ENCODE measurements around the gene CNOT10.
"Not testable (repeated sequence)": the region's sequence is repeated elsewhere in the genome, so short reads cannot be mapped to it uniquely, and the experiment has no call there.

The CNOT10 gene

GRCh38 chr3:32698506-32698905, 13.5 kb downstream of the CNOT10 start:
- DNase-seq: no peak

- no peak for DNase-seq
These were observed 14.4 kb downstream of the CNOT10 start for GRCh38 chr3:32699429-32699828.

DNA sequence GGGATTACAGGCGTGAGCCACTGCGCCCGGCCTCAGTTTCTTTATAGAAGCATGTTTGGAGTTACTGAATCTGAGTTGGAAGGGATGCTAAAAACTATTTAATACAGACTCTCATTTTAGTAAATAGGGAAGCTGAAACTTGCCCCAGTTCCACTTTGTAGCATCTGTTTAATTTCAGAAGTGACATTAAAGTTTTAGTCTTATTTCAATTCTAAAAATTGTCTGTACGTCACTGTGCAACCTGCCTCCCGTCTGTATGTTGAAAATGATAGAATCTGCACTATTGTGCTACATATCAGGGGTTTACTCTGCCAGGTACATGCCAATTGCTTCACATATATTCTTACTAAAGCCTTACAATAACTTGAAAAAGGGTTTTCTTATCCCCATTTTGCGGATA, 15.3 kb downstream of the CNOT10 start:
- DNase-seq: no peak

DNA sequence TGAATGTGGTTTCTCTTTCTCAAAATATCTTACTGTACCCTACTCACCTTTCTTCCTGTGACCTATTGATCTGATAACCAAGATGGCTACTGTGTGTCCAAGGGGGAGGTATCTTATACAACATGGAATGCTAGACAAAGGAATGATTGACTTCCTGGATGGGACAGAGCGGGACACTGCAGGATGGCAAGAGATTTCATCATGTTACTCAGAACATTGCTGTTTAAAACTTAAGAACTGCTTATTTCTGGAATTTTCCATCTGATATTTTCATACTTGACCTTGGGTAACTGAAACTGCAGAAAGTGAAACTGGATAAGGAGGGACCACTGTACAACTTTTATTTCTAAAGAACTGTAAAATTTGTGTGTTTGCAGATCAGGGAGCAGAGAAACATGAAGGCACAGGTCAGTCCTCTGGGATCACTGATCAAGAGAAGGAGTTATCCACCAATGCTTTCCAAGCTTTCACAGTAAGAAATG, 18.5 kb downstream of the CNOT10 start:
- DNase-seq: no peak

DNA sequence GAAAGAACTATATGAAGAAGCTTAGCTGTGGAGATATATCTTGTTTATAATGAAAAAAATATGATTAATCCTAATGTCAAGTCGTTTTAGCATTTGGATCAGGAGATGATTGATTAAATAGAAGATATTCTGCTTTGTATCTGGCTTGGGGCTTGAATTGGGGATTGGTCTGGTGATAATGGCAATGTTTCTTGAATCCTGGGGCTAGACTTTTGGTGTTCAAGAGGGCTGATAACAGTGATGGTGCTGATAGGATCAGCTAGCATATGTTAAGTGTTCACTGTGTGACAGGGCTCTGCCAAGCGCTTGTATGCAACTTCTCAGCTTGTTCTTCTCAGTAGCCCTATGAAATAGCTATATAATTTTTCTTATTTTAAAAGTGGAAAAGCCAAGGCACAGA, 20.2 kb downstream of the CNOT10 start:
- no peak for DNase-seq

GRCh38 chr3:32706348-32707025, 21.5 kb downstream of the CNOT10 start:
- no peak for DNase-seq

DNA sequence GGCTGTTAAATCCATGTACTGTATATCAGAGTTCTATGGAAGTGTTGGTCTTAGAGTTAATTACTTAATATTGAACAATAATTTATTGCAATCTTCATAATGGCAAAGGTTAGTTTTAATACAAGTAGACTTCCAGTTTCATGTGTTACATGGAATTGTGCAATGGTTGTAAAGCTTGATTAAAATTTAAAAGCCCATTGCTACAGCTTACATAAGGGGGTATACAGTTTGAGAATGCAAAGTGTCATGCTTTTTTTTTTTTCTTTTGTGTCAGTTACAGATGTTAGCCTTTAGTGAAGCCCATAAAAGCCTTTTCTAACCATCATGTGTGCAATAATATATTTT, 22.0 kb downstream of the CNOT10 start:
- no peak for DNase-seq

GRCh38 chr3:32708672-32709283, 23.8 kb downstream of the CNOT10 start:
- no peak for DNase-seq

- DNase-seq: peak in 1 of 2 experiments; percentile 35
These were observed 24.4 kb downstream of the CNOT10 start for GRCh38 chr3:32709346-32709745.

DNA sequence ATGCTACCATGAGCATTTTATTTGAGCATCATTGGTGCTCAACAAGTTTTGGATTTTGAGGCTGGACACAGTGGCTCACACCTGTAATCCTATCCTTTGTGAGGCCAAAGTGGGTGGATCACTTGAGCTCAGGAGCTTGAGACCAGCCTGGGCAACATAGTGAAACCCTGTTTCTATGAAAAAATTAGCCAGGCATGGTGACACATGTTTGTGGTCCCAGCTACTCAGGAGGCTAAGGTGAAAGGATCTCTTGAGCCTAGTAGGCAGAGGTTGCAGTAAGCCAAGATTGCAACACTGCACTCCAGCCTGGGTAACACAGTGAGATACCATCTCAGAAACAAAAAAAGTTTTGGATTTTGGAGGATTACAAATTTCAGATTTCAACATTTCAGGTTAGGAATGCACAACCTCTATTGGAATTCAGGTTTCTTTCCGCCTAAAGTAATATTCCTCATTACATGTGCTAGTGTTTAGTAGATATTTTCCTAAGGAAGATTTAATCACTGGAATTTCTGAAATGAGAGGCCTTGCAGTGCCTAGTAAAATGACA, 27.6 kb downstream of the CNOT10 start:
- DNase-seq: no peak

- DNase-seq: no peak
These were observed 28.2 kb downstream of the CNOT10 start for GRCh38 chr3:32713181-32713580.

DNA sequence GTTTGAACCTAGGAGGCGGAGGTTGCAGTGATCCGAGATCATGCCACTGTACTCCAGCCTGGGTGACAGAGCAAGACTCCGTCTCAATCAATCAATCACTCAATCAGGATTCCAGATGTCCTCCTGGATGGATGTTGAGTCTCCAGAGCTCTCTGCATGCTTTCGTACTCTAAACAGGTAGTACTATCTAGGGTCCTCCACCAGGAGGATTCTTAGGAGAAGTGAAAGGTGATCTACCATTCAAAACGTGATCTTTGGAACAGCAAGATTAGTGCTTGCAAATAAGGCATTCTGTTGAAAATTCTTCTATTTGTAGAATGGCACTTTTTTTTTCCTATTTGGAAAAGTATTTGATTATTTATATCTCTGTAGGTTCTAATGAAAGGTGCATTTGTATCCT, 34.3 kb downstream of the CNOT10 start:
- DNase-seq: no peak

- DNase-seq: no peak
These were observed 34.9 kb downstream of the CNOT10 start for GRCh38 chr3:32719931-32720330.

DNA sequence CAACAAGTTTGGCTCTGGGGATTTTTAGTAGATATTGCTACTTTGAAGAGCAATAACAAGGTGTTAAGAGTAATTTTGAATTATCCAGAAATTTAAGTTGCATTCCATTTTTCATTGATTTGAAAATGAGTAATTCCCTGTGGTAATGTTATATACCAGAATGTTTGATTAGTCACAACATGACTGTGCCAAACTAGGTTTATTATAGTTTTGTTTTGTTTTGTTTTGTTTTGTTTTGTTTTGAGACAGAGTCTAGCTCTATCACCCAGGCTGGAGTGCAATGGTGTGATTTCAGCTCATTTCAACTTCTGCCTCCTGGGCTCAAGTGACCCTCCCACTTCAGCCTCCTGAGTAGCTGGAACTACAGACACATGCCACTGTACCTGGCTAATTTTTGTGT, 40.7 kb downstream of the CNOT10 start:
- DNase-seq: no peak

GRCh38 chr3:32733631-32734229, 48.7 kb downstream of the CNOT10 start:
- peak in 1 of 2 experiments; percentile 53 for DNase-seq

- no peak for DNase-seq
These were observed 49.8 kb downstream of the CNOT10 start for GRCh38 chr3:32734756-32735155.

DNA sequence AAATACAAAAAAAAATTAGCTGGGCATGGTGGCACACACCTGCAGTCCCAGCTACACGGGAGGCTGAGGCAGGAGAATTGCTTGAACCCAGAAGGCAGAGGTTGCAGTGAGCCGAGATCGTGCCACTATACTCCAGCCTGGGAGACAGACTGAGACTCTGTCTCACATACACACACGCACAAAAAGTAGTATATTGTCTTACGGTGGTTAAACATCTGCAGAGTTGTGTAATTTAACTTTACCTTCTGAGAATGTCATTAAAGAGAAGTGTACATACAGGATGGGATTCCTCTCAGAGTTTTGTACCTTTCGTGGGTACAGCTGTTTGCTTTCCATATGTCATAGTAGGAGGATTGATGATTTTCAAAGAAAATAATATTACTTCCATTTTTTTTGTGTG, 58.5 kb downstream of the CNOT10 start:
- DNase-seq: not testable (repeated sequence)

DNA sequence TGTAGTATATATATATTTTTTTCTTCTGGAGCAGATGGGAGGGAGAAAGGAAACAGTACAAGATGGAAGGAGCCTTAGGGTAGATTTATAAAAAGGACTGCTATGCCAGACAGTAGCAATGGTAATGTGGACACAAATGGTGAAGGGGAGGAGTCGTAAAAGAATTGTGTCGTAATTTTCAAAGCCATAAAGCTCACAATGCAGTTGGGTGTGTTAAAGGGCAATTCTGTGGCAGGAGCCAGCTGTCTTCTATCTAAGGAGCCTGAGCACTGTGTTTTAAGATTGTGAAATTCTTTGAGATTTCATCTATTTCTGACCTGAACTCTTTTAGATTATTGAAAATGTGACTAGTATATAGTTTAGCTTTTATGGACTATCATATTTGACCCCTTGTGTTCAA, 58.9 kb downstream of the CNOT10 start:
- DNase-seq: no peak

DNA sequence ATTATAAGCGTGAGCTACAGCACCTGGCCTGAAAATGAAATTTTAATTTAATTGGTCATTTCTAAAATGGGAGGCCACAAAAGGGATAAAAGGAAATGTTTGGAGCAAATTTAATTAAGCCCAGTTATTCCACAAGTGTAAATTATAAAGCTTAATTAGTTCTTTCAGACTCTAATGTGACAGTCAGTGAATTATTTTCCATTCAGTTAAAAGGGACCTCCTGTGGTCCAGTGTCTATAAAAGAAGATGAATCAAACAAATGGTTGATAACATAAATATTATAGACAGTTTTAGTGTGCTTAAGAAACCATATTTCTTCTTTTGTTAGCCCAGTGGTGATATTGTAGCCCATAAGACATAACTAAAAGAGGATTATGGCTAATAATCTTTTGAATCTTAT, 66.4 kb downstream of the CNOT10 start:
- DNase-seq: no peak

GRCh38 chr3:32755761-32756160, 70.8 kb downstream of the CNOT10 start:
- DNase-seq: no peak

DNA sequence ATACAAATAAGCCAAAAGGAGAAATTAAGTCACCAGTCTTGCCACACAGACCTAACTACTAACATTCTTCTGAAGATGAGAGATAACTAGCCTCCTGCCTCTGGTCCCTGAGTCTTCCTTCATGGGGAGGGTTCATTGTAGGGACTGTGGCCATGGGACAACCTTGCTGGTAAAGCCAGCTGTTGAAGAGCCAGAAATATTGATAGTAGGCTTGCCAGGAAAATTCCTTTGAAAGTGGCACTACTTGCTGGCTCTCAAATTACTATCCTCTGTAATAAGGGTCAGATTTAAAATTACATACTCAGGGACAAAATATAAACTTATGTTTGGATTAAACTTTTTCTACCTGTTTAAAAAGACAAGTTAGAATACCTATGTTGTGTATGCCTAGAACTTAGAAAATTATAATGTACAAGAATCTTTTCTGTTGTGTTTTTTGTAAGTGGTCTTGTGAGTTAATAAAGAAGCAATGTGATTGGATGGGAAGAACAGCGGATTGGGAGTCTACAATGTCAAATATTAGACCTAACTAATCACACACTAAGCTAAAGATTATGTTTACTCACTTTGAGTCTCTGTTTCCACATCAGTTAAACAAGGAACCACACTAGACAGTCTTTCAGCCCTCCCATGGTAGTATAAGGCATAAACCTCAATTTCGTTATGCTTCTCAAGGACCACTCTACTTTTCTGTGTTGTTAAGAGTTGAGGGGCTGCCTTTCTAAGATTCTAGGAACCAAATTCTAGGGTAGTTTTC, 72.8 kb downstream of the CNOT10 start:
- DNase-seq: no peak

- DNase-seq: no peak
These were observed 73.4 kb downstream of the CNOT10 start for GRCh38 chr3:32758375-32758753.

GRCh38 chr3:32759342-32759741, 74.4 kb downstream of the CNOT10 start:
- no peak for DNase-seq

DNA sequence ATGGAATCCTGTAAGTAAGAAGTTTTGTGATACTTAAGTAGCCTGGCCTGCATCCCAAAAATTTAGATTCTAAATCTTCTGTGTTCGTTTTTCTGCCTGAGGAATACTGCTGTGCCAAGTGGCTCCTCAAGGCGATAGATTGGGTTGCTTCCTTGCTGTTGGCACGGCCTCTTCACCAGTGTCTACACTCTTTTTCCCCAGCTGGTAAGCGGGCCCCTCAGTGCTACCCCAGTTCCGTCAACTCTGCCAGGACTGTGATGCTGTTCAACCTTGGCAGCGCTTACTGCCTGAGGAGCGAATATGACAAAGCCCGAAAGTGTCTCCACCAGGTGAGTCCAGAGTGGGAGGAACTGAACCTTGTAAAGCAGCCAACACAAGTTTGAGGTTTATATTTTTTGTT, 79.5 kb downstream of the CNOT10 start:
- DNase-seq: no peak

Measured in NCI-H524 (cell line).